A549 (cell line): ENCODE results near the gene TOM1L2. TPM values are rescaled to one million over a fixed set of nuclear protein-coding genes. Genes with fewer than 3 reads are reported as not detected.
A peak's percentile ranks its signal among the peaks of the same experiment; 100 is the strongest.

ENCODE experiments used
- ATAC-seq, 2 experiments: fragments of 200-7000 bp in 1 of 2; fragments of >200 bp in 1 of 2; cut with Nextera tagmentation in 1 of 2; cut with Tn5 transposase in 1 of 2; 3 replicates each; pipeline versions ENCODE4 v1.8.0 to v1.9.1; 2018 to 2020; ENCODE audit warnings: mild to moderate bottlenecking in 1 of 2, moderate library complexity in 1 of 2
- CTCF ChIA-PET: fragments of 300-600 bp; sonication (Branson Sonifier 250); formaldehyde crosslinking; extraction: SDS; loops from one replicate; lab custom pipeline; 2021; ENCODE audit warnings: antibody characterized with exemption, inconsistent platforms; lab: Yijun Ruan, JAX
- POLR2A ChIA-PET: fragments of 350-600 bp; formaldehyde crosslinking; extraction: SDS; loops from one replicate; lab custom pipeline; 2021; ENCODE audit warnings: antibody characterized with exemption, inconsistent platforms; lab: Yijun Ruan, JAX
- DNase-seq, 2 experiments: peaks; one replicate each; pipeline versions ENCODE4 v3.0.0 to v3.0.0-alpha.2; 2011 to 2016; ENCODE audit warnings: low read depth in 1 of 2, low spot score in 1 of 2
- FAIRE-seq: peaks from 2 replicates; lab custom pipeline; 2011; peaks lifted over from hg19 to GRCh38; lab: Jason Lieb, UNC
- H3K27ac ChIP-seq, 2 experiments: fragments of >200 bp; sonication (Bioruptor Twin); formaldehyde crosslinking; 3 replicates each; pipeline ENCODE4 v1.5.1; 2016 to 2017
- H3K4me1 ChIP-seq: fragments of >200 bp; sonication (Bioruptor Twin); formaldehyde crosslinking; 3 replicates; pipeline ENCODE4 v1.6.1; 2016
- H3K4me2 ChIP-seq: fragments of >200 bp; sonication (Bioruptor Twin); formaldehyde crosslinking; 3 replicates; pipeline ENCODE4 v1.6.1; 2016
- H3K4me3 ChIP-seq: fragments of >200 bp; sonication (Bioruptor Twin); formaldehyde crosslinking; 3 replicates; pipeline ENCODE4 v1.5.1; 2016
- H3K9me3 ChIP-seq: fragments of >200 bp; sonication (Bioruptor Twin); formaldehyde crosslinking; 3 replicates; pipeline ENCODE4 v1.6.1; 2016
- CBX2 ChIP-seq: fragments of 200-600 bp; sonication (generic); IDR thresholded peaks from 2 replicates; pipeline ENCODE4 v1.6.1; 2016; ENCODE audit warnings: low read depth, mild to moderate bottlenecking, borderline replicate concordance
- CBX8 ChIP-seq: fragments of 200-600 bp; sonication (generic); IDR thresholded peaks from 2 replicates; pipeline ENCODE4 v1.6.1; 2016
- CHD4 ChIP-seq: fragments of 200-600 bp; sonication (generic); IDR thresholded peaks from 2 replicates; pipeline ENCODE4 v1.6.1; 2016; ENCODE audit warnings: antibody characterized with exemption, mild to moderate bottlenecking, borderline replicate concordance
- EHF ChIP-seq: fragments of 250-450 bp; sonication (Bioruptor Pico); IDR thresholded peaks from 2 replicates; pipeline ENCODE4 v1.5.0; 2020; ENCODE audit warnings: mild to moderate bottlenecking
- EHMT2 ChIP-seq: fragments of 200-600 bp; sonication (generic); IDR thresholded peaks from 2 replicates; pipeline ENCODE4 v1.6.1; 2016; ENCODE audit warnings: antibody characterized with exemption, low read depth, mild to moderate bottlenecking, moderate library complexity
- EP300 ChIP-seq, 2 experiments: fragments of >200 bp; sonication (Bioruptor Twin); formaldehyde crosslinking; IDR thresholded peaks; 2 replicates in 1 of 2; 3 replicates in 1 of 2; pipeline ENCODE4 v1.6.1; 2016 to 2017
- FOSL2 ChIP-seq, 2 experiments: fragments of 450-650 bp in 1 of 2; fragments of >200 bp in 1 of 2; sonication (Bioruptor Twin) in 1 of 2; formaldehyde crosslinking; IDR thresholded peaks; 2 replicates each; pipeline versions ENCODE4 v1.5.0 to v1.6.1; 2016 to 2020; ENCODE audit warnings: mild to moderate bottlenecking in 1 of 2, moderate library complexity in 1 of 2
- HEYL ChIP-seq: fragments of 250-450 bp; sonication (Bioruptor Pico); IDR thresholded peaks from 2 replicates; pipeline ENCODE4 v1.8.0; 2021; ENCODE audit warnings: mild to moderate bottlenecking, moderate library complexity
- HOXA7 ChIP-seq: fragments of 250-450 bp; sonication (Bioruptor Pico); IDR thresholded peaks from 2 replicates; pipeline ENCODE4 v1.5.0; 2020; ENCODE audit warnings: mild to moderate bottlenecking, moderate library complexity
- HOXB13 ChIP-seq: fragments of 250-450 bp; sonication (Bioruptor Pico); IDR thresholded peaks from 2 replicates; pipeline ENCODE4 v1.5.0; 2020; ENCODE audit warnings: low read depth, mild to moderate bottlenecking, moderate library complexity
- HOXB5 ChIP-seq: fragments of 250-450 bp; sonication (Bioruptor Pico); IDR thresholded peaks from 2 replicates; pipeline ENCODE4 v1.5.0; 2020; ENCODE audit warnings: mild to moderate bottlenecking, moderate library complexity
- JUNB ChIP-seq: fragments of >200 bp; sonication (Bioruptor Twin); formaldehyde crosslinking; IDR thresholded peaks from 2 replicates; pipeline ENCODE4 v1.6.1; 2016
- KDM1A ChIP-seq: fragments of 200-600 bp; sonication (generic); IDR thresholded peaks from 2 replicates; pipeline ENCODE4 v1.6.1; 2016; ENCODE audit warnings: low read depth, mild to moderate bottlenecking
- MYC ChIP-seq: IDR thresholded peaks from 2 replicates; pipeline ENCODE4 v1.6.1; 2012; ENCODE audit warnings: mild to moderate bottlenecking, inconsistent platforms, low read length, improper control_type of control experiment, borderline replicate concordance
- RAD21 ChIP-seq, 2 experiments: fragments of >200 bp in 1 of 2; sonication (Bioruptor Twin) in 1 of 2; formaldehyde crosslinking in 1 of 2; IDR thresholded peaks in 1 of 2; conservative IDR thresholded peaks in 1 of 2; 2 replicates in 1 of 2; 3 replicates in 1 of 2; pipeline ENCODE4 v1.6.1; 2012 to 2018; ENCODE audit warnings: inconsistent platforms in 1 of 2
- RCOR1 ChIP-seq: fragments of 150-350 bp; IDR thresholded peaks from 2 replicates; pipeline ENCODE4 v1.6.1; 2014; ENCODE audit warnings: antibody characterized with exemption, low read length, low read depth
- TP53 ChIP-seq: fragments of 250-450 bp; sonication (Bioruptor Pico); IDR thresholded peaks from 2 replicates; pipeline ENCODE4 v1.5.0; 2021; ENCODE audit warnings: mild to moderate bottlenecking, moderate library complexity
- WGBS: methylation state at CpG from one replicate; pipeline ENCODE4 v1.1.6; 2017; ENCODE audit errors: missing lambda C conversion rate; 5-methylcytosine and 5-hydroxymethylcytosine counted together
- polyA plus RNA-seq, 4 experiments: library from polyadenylated mRNA; depleted of rRNA in 3 of 4; stranded (reverse); fragments of >200 nt; fragmentation: RNase III in 1 of 4; extraction: RNeasy Plus Mini Kit Qiagen cat#74134 plus additional on column Dnase treatment in 1 of 4; gene quantifications; 2 replicates in 3 of 4; 3 replicates in 1 of 4; pipeline ENCODE4 v1.2.3, GENCODE V29; 2011 to 2017
- TF ChIP-seq, protein P1 (sequence below): IDR thresholded peaks from 2 replicates; pipeline ENCODE4 v1.6.1; 2012
- TF ChIP-seq, protein P2 (sequence below): fragments of 150-350 bp; IDR thresholded peaks from 2 replicates; pipeline ENCODE4 v1.6.1; 2014; ENCODE audit warnings: low read depth, mild to moderate bottlenecking, low read length
- TF ChIP-seq, protein P3 (sequence below): fragments of >200 bp; sonication (Bioruptor Twin); formaldehyde crosslinking; IDR thresholded peaks from 3 replicates; pipeline ENCODE4 v1.5.1; 2016

The TOM1L2 gene
- polyA plus RNA-seq, 2 of the 4 experiments (the other 2 are of a cell fraction), result 19.2 to 24.7 TPM

DNA sequence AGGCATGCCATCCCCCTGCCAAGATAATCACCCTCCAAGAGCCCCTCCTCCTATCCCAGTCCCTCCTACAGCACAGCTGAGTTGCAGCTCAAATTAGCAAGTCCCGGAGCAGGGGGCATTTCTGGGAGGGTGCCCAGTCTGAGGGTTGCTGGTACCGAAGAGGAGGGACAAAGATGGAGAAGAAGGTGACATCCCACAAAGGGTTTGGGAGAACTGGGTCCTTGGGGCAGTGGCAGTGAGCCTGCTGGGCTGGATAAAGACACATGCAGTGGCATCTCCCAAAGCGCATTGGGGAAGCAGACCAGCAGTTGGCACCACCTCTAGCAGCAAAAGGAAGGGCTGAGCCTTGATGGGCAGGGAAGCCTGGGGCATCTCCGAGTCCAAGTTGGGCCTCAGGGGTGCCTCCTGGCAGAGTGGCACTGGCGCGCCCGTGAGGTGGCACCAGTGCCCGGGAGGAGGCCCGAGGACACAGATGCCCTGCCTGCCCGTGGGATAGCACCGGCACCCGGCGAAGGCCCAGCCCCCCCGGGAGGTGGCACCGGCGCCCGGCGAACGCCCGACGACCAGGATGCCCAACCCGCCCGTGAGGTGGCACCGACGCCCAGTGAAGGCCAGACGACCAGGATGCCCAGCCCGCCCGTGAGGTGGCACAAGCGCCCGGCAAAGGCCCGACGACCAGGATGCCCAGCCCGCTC is 622 bp downstream of the TOM1L2 start:
- ChIA-PET CTCF (interaction anchor here (0.9 to 7.4 kb wide), 10 partner anchors 13 to 80 kb away, joined by 3 to 51 read pairs (median 4); no protein-coding TSS in a partner anchor), POLR2A (interaction anchor here (0.9 to 1.1 kb wide), 5 partner anchors 12 to 135 kb away, joined by 3 to 20 read pairs (median 6); partner anchors contain the start of gene SREBF1)
- Histone ChIP-seq H3K4me3 (peak overlapping the region; percentile 69), H3K4me1 (peaks cover 28% of the 10 kb centered on the region), H3K27ac (peak overlapping the region; percentile 68 to 88), H3K9me3 (no peaks in the 10 kb centered on the region), H3K4me2 (peak overlapping the region; percentile 96)
- ATAC-seq, result peak; percentile 11 to 45
- TF ChIP-seq, protein P1, sequence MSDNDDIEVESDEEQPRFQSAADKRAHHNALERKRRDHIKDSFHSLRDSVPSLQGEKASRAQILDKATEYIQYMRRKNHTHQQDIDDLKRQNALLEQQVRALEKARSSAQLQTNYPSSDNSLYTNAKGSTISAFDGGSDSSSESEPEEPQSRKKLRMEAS, result 0 out of 2 replicates have a peak, but pooled peaks have one; percentile 0
- TF ChIP-seq MYC (0 out of 2 replicates have a peak, but pooled peaks have one; percentile 27), RAD21 (conservative IDR thresholded peaks at IDR 0.05 in 1 of 2, IDR thresholded peaks at IDR 0.05 in 1 of 2) (peak; percentile 20 to 32; a peak in 3 of 5 replicates), EHMT2 (no peak)
- DNase-seq, result peak; percentile 22 to 25
- no peak for FAIRE-seq
- WGBS, result 5% methylated on average over 6 of the region's 33 CpGs

DNA sequence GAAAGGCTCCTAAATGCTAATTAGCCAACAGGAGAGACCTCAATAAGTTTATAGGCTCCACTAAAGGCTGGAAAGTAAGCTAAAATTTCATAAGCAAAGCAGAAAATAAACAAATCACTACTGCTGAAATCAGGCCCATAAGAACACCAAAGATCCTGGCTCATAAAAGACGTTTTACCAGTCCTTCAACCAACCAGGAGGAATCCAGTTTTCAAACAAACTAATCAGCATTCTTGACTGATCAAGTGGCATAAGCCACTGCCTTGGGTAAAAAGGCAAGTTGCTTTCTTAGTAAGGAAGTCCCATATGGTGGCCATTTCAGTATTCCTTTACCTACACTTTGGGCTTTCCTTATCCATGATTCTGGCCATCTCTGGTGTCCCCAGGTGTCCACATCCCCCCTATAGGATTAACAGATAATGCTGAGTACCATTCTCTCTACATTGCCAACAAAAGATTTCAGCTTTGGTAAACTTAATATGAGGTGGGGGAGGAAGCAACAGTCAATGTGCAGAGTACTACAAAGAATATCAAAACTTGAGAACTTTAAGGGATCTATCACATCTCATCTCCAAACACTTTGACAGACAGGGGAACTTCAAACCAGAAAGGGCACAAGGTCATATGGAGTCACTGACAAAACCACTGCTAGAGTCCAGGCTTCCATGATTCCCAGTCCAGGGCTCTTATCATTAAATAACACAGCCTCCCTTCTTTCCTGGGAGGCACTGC is 1.3 kb downstream of the TOM1L2 start:
- no peak for FAIRE-seq
- H3K27ac ChIP-seq, result peak overlapping the region in 1 of 2 experiments; percentile 88; a peak in 3 of 6 replicates
- WGBS, result 8% methylated on average over 1 of the region's 1 CpG
- no peaks in the 10 kb centered on the region for H3K9me3 ChIP-seq
- peaks cover 28% of the 10 kb centered on the region for H3K4me1 ChIP-seq
- ChIA-PET CTCF (interaction anchor here (0.7 to 7.4 kb wide), 8 partner anchors 13 to 158 kb away, joined by 3 to 51 read pairs (median 4); no protein-coding TSS in a partner anchor), POLR2A (no interaction called here)
- DNase-seq, result no peak
- TF ChIP-seq RAD21 (conservative IDR thresholded peaks at IDR 0.05 in 1 of 2, IDR thresholded peaks at IDR 0.05 in 1 of 2) (no peak), KDM1A (no peak), RCOR1 (no peak), HOXA7 (no peak), HOXB13 (no peak), EHF (CRISPR knock-in tag) (no peak), JUNB (no peak), CBX2 (no peak)
- TF ChIP-seq, protein P2, sequence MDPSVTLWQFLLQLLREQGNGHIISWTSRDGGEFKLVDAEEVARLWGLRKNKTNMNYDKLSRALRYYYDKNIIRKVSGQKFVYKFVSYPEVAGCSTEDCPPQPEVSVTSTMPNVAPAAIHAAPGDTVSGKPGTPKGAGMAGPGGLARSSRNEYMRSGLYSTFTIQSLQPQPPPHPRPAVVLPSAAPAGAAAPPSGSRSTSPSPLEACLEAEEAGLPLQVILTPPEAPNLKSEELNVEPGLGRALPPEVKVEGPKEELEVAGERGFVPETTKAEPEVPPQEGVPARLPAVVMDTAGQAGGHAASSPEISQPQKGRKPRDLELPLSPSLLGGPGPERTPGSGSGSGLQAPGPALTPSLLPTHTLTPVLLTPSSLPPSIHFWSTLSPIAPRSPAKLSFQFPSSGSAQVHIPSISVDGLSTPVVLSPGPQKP, result no peak
- H3K4me2 ChIP-seq, result peak overlapping the region; percentile 96
- ATAC-seq, result no peak
- H3K4me3 ChIP-seq, result peak overlapping the region; percentile 69

DNA sequence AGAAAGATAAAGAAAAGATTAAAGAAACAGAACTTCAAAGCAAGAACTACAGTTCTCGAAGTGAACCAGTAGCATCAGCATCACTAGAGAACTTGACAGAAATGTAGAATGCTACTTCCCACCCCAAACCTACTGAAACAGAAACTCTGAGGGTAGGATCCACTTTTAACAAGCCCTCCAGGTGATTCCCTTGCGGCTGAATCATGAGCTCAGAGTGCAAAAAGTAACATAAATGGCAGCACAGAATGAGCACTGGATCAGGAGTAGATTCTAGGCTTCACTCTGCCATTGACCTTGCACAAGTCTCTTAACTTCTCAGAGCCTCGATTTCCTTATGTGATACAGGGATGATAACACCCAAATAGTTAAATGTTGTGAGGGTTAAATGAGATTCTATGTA is 5.8 kb downstream of the TOM1L2 start:
- H3K9me3 ChIP-seq, result no peaks in the 10 kb centered on the region
- CTCF ChIA-PET, result interaction anchor here (0.6 to 2.8 kb wide), 9 partner anchors 11 to 143 kb away, joined by 3 to 13 read pairs (median 4); no protein-coding TSS in a partner anchor
- H3K4me2 ChIP-seq, result no peak overlapping the region
- H3K27ac ChIP-seq, result no peak overlapping the region
- DNase-seq, result no peak
- TF ChIP-seq FOSL2 (IDR thresholded peaks at IDR 0.05), result no peak
- no peak for TF ChIP-seq FOSL2 (CRISPR knock-in tag; IDR thresholded peaks at IDR 0.05)
- TF ChIP-seq, all 56 proteins: peak for 0
- 77% methylated on average over 3 of the region's 3 CpGs for WGBS
- FAIRE-seq (no peak), ATAC-seq (no peak)
- POLR2A ChIA-PET, result no interaction called here
- Histone ChIP-seq H3K4me3 (no peak overlapping the region), H3K4me1 (peaks cover 19% of the 10 kb centered on the region)

DNA sequence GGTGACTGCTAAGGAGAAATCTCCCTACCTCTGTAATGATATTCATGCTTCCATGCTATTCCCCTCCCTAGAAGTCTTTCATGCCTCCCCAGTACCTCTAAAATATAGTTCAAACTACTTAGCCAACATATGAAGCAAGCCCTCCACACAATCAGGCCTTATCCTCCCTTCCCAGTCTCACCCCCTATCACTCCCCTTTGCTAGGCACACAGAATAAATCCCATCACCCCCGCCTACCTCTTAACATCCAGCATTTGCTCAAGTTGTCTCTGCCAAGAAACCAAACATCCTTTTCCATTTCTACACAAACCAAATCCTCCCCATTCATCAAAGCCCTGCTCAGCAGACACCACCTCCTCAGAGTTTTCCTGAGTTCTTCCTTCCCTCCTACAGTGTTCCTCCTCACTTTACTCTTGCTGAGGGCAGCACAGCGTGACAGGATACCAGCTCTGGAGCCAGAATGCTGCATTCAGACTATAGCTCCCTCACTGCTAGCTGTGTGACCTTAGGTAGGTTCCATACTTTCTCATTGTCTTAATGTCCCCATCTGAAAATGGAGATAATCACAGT is 7.0 kb downstream of the TOM1L2 start:
- CTCF ChIA-PET, result interaction anchor here (1.5 to 2.8 kb wide), 6 partner anchors 12 to 105 kb away, joined by 3 to 13 read pairs (median 6); no protein-coding TSS in a partner anchor
- Histone ChIP-seq H3K4me3 (no peak overlapping the region), H3K9me3 (no peaks in the 10 kb centered on the region), H3K4me1 (peaks cover 14% of the 10 kb centered on the region), H3K27ac (no peak overlapping the region), H3K4me2 (no peak overlapping the region)
- no peak for DNase-seq
- ATAC-seq, result no peak
- WGBS, result 93% methylated on average over 2 of the region's 2 CpGs
- no peak for FAIRE-seq
- POLR2A ChIA-PET, result no interaction called here
- TF ChIP-seq HEYL, result no peak
- TF ChIP-seq CHD4, result no peak
- TF ChIP-seq, protein P1, result no peak
- TF ChIP-seq, protein P3, sequence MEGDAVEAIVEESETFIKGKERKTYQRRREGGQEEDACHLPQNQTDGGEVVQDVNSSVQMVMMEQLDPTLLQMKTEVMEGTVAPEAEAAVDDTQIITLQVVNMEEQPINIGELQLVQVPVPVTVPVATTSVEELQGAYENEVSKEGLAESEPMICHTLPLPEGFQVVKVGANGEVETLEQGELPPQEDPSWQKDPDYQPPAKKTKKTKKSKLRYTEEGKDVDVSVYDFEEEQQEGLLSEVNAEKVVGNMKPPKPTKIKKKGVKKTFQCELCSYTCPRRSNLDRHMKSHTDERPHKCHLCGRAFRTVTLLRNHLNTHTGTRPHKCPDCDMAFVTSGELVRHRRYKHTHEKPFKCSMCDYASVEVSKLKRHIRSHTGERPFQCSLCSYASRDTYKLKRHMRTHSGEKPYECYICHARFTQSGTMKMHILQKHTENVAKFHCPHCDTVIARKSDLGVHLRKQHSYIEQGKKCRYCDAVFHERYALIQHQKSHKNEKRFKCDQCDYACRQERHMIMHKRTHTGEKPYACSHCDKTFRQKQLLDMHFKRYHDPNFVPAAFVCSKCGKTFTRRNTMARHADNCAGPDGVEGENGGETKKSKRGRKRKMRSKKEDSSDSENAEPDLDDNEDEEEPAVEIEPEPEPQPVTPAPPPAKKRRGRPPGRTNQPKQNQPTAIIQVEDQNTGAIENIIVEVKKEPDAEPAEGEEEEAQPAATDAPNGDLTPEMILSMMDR, result no peak
- TF ChIP-seq TP53 (CRISPR knock-in tag), result no peak
- no peak for TF ChIP-seq HOXB5 (CRISPR knock-in tag)
- no peak for TF ChIP-seq CBX8
- TF ChIP-seq EP300 (IDR thresholded peaks at IDR 0.05), result no peak
- TF ChIP-seq FOSL2 (IDR thresholded peaks at IDR 0.05), result no peak
- no peak for TF ChIP-seq FOSL2 (CRISPR knock-in tag; IDR thresholded peaks at IDR 0.05)
